HepG2 (cell line): ENCODE data around the gene SIRPA. TPM values are rescaled to one million over a fixed set of nuclear protein-coding genes. Genes with fewer than 3 reads are reported as not detected.

ENCODE experiments used
- MED1 ChIP-seq: sonication (generic); formaldehyde crosslinking; IDR thresholded peaks from 2 replicates; pipeline ENCODE4 v1.4.0; 2020; ENCODE audit warnings: missing genetic modification reagents
- RARA ChIP-seq: IDR thresholded peaks from 2 replicates; pipeline ENCODE4 v1.6.1; 2016; ENCODE audit warnings: missing genetic modification reagents, missing compliant biosample characterization
- RFX5 ChIP-seq: IDR thresholded peaks from 2 replicates; pipeline ENCODE4 v1.6.1; 2011; ENCODE audit warnings: low read depth, low read length, improper control_type of control experiment
- SOX5 ChIP-seq: IDR thresholded peaks from 2 replicates; pipeline ENCODE4 v1.6.1; 2016; ENCODE audit warnings: borderline replicate concordance
- TGIF2 ChIP-seq: IDR thresholded peaks from 2 replicates; pipeline ENCODE4 v1.6.1; 2016; ENCODE audit warnings: control low read depth, missing compliant biosample characterization
- THAP11 ChIP-seq: IDR thresholded peaks from 2 replicates; pipeline ENCODE4 v1.6.1; 2016; ENCODE audit warnings: missing biosample characterization, missing genetic modification reagents
- ZNF350 ChIP-seq: sonication (generic); formaldehyde crosslinking; IDR thresholded peaks from 2 replicates; pipeline ENCODE4 v1.4.0; 2020; ENCODE audit warnings: mild to moderate bottlenecking, low read depth, missing genetic modification reagents, borderline replicate concordance
- ZNF790 ChIP-seq: sonication (generic); formaldehyde crosslinking; IDR thresholded peaks from 2 replicates; pipeline ENCODE4 v1.8.0; 2022; ENCODE audit warnings: missing genetic modification reagents, mild to moderate bottlenecking, borderline replicate concordance
- polyA plus RNA-seq, 8 experiments: library from polyadenylated mRNA; depleted of rRNA in 3 of 8; stranded (reverse) in 7 of 8; unstranded in 1 of 8; fragments of >200 nt; fragmentation: Illumina TruSeq in 4 of 8; extraction: Trizol in 4 of 8; gene quantifications; 2 replicates each; pipeline versions ENCODE4 v1.2.1 to v1.2.3, GENCODE V29; 2011 to 2016; ENCODE audit warnings: low read depth in 4 of 8, missing spikeins in 1 of 8, mixed read lengths in 1 of 8; ENCODE audit not compliant: insufficient read depth in 1 of 8
- total RNA-seq, 5 experiments: library from RNA; depleted of rRNA; stranded (reverse); fragments of >200 nt; fragmentation: Illumina TruSeq; extraction: Trizol; gene quantifications; 2 replicates each; pipeline ENCODE4 v1.2.3, GENCODE V29; 2016; ENCODE audit warnings: low read depth in 1 of 5
- TF ChIP-seq, protein P1 (sequence below): sonication (generic); formaldehyde crosslinking; IDR thresholded peaks from 2 replicates; pipeline ENCODE4 v1.9.0; 2021; ENCODE audit warnings: mild to moderate bottlenecking, missing genetic modification reagents
- TF ChIP-seq, protein P2 (sequence below): IDR thresholded peaks from 2 replicates; pipeline ENCODE4 v1.6.1; 2018; ENCODE audit warnings: missing genetic modification reagents
- TF ChIP-seq, protein P3 (sequence below): sonication (generic); formaldehyde crosslinking; IDR thresholded peaks from 2 replicates; pipeline ENCODE4 v1.5.0; 2020; ENCODE audit warnings: mild to moderate bottlenecking, missing genetic modification reagents
- TF ChIP-seq, protein P4 (sequence below): sonication (generic); formaldehyde crosslinking; IDR thresholded peaks from 2 replicates; pipeline ENCODE4 v1.5.0; 2020; ENCODE audit warnings: mild to moderate bottlenecking, missing genetic modification reagents, moderate library complexity

SIRPA gene
- total and polyA plus RNA-seq, 2 of the 13 experiments (the other 11 are each of a cell fraction or from before 2014, with no cell fraction given): 7.2 to 17.6 TPM

DNA sequence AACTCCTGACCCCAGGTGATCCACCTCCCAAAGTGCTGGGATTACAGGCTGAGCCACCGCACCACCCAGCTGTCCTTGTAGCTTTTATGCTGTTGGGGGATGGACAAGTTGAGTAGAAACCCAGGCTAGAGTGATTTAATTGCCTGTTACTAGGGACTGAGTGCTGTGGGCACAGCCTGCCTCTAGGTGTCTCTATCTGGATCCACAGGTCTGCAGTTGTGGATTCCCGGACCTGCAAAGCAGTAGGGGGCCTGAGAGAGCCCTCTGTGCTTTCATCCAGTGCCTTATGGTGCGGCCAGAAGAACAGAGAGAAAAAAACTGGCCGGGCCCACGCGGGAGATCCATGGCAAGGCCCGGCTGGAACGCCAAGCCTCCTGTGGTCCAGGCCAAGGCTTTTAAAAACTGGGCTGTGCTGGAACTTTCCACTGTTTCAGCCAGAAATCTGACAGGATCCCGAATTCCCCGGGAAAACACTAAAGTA lies 5.2 kb downstream of the SIRPA start (continued):
- TF ChIP-seq, protein P1, sequence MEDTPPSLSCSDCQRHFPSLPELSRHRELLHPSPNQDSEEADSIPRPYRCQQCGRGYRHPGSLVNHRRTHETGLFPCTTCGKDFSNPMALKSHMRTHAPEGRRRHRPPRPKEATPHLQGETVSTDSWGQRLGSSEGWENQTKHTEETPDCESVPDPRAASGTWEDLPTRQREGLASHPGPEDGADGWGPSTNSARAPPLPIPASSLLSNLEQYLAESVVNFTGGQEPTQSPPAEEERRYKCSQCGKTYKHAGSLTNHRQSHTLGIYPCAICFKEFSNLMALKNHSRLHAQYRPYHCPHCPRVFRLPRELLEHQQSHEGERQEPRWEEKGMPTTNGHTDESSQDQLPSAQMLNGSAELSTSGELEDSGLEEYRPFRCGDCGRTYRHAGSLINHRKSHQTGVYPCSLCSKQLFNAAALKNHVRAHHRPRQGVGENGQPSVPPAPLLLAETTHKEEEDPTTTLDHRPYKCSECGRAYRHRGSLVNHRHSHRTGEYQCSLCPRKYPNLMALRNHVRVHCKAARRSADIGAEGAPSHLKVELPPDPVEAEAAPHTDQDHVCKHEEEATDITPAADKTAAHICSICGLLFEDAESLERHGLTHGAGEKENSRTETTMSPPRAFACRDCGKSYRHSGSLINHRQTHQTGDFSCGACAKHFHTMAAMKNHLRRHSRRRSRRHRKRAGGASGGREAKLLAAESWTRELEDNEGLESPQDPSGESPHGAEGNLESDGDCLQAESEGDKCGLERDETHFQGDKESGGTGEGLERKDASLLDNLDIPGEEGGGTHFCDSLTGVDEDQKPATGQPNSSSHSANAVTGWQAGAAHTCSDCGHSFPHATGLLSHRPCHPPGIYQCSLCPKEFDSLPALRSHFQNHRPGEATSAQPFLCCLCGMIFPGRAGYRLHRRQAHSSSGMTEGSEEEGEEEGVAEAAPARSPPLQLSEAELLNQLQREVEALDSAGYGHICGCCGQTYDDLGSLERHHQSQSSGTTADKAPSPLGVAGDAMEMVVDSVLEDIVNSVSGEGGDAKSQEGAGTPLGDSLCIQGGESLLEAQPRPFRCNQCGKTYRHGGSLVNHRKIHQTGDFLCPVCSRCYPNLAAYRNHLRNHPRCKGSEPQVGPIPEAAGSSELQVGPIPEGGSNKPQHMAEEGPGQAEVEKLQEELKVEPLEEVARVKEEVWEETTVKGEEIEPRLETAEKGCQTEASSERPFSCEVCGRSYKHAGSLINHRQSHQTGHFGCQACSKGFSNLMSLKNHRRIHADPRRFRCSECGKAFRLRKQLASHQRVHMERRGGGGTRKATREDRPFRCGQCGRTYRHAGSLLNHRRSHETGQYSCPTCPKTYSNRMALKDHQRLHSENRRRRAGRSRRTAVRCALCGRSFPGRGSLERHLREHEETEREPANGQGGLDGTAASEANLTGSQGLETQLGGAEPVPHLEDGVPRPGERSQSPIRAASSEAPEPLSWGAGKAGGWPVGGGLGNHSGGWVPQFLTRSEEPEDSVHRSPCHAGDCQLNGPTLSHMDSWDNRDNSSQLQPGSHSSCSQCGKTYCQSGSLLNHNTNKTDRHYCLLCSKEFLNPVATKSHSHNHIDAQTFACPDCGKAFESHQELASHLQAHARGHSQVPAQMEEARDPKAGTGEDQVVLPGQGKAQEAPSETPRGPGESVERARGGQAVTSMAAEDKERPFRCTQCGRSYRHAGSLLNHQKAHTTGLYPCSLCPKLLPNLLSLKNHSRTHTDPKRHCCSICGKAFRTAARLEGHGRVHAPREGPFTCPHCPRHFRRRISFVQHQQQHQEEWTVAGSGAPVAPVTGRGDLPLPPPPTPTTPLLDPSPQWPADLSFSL (CRISPR knock-in tag): no peak
- TF ChIP-seq ZNF790 (CRISPR knock-in tag) (no peak), THAP11 (0 out of 2 replicates have a peak, but pooled peaks have one; percentile 19), ZNF350 (0 out of 2 replicates have a peak, but pooled peaks have one; percentile 25), MED1 (CRISPR knock-in tag) (no peak), RARA (CRISPR knock-in tag) (no peak), RFX5 (peak; percentile 54; the same call in 1 of the 2 replicates), TGIF2 (0 out of 2 replicates have a peak, but pooled peaks have one; percentile 35), SOX5 (no peak)
- TF ChIP-seq, protein P2, sequence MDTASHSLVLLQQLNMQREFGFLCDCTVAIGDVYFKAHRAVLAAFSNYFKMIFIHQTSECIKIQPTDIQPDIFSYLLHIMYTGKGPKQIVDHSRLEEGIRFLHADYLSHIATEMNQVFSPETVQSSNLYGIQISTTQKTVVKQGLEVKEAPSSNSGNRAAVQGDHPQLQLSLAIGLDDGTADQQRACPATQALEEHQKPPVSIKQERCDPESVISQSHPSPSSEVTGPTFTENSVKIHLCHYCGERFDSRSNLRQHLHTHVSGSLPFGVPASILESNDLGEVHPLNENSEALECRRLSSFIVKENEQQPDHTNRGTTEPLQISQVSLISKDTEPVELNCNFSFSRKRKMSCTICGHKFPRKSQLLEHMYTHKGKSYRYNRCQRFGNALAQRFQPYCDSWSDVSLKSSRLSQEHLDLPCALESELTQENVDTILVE (CRISPR knock-in tag): no peak
- TF ChIP-seq, protein P3, sequence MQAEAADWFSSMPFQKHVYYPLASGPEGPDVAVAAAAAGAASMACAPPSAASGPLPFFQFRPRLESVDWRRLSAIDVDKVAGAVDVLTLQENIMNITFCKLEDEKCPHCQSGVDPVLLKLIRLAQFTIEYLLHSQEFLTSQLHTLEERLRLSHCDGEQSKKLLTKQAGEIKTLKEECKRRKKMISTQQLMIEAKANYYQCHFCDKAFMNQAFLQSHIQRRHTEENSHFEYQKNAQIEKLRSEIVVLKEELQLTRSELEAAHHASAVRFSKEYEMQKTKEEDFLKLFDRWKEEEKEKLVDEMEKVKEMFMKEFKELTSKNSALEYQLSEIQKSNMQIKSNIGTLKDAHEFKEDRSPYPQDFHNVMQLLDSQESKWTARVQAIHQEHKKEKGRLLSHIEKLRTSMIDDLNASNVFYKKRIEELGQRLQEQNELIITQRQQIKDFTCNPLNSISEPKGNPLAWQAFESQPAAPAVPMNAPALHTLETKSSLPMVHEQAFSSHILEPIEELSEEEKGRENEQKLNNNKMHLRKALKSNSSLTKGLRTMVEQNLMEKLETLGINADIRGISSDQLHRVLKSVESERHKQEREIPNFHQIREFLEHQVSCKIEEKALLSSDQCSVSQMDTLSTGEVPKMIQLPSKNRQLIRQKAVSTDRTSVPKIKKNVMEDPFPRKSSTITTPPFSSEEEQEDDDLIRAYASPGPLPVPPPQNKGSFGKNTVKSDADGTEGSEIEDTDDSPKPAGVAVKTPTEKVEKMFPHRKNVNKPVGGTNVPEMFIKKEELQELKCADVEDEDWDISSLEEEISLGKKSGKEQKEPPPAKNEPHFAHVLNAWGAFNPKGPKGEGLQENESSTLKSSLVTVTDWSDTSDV (CRISPR knock-in tag): peak; percentile 81; the same call in 1 of the 2 replicates
- TF ChIP-seq, protein P4, sequence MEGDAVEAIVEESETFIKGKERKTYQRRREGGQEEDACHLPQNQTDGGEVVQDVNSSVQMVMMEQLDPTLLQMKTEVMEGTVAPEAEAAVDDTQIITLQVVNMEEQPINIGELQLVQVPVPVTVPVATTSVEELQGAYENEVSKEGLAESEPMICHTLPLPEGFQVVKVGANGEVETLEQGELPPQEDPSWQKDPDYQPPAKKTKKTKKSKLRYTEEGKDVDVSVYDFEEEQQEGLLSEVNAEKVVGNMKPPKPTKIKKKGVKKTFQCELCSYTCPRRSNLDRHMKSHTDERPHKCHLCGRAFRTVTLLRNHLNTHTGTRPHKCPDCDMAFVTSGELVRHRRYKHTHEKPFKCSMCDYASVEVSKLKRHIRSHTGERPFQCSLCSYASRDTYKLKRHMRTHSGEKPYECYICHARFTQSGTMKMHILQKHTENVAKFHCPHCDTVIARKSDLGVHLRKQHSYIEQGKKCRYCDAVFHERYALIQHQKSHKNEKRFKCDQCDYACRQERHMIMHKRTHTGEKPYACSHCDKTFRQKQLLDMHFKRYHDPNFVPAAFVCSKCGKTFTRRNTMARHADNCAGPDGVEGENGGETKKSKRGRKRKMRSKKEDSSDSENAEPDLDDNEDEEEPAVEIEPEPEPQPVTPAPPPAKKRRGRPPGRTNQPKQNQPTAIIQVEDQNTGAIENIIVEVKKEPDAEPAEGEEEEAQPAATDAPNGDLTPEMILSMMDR: peak; percentile 83
